ENCODE results near the gene DNAJB13. TPM values are rescaled to one million over a fixed set of nuclear protein-coding genes. Genes with fewer than 3 reads are reported as not detected.

DNAJB13 gene
- total RNA-seq, 1 experiment from 2014 or later, result 0.24 TPM

DNA sequence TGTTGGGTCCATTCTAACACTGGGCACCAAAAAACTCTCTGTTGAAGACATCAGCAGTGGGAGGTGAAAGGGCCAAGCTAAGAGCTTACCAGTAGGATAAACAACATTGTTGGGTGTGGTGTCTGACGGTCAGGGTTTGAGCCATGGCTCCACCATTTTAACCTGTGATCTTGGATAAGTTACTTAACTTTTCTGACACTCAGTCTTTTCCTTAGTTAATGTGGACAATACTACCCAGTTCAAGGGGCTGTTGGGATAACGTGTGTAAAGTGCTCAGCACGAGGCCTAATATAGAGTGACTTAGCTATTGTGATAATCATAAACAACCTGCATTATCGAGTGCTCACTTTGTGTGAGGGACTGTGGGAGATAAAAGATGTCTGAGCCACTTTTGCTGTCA, 52.0 kb downstream of the DNAJB13 start:
- Mint-ChIP-seq H3K9me3 (no peaks in the 10 kb centered on the region), H3K4me1 (0 out of 2 replicates have a peak, but pooled peaks cover 4% of the 10 kb centered on the region), H3K27me3 (ENCODE audit: low read depth) (no peaks in the 10 kb centered on the region), H3K36me3 (no peaks in the 10 kb centered on the region), H3K4me3 (no peak overlapping the region), H3K27ac (no peak overlapping the region)
- ChIA-PET CTCF (no interaction called here), POLR2A (no interaction called here)
- DNase-seq (ENCODE audit: low spot score), result no peak
- ATAC-seq, result no peak
- no peak for TF ChIP-seq NFE2L1 (CRISPR knock-in tag; IDR thresholded peaks at IDR 0.05)
- TF ChIP-seq, protein P1, sequence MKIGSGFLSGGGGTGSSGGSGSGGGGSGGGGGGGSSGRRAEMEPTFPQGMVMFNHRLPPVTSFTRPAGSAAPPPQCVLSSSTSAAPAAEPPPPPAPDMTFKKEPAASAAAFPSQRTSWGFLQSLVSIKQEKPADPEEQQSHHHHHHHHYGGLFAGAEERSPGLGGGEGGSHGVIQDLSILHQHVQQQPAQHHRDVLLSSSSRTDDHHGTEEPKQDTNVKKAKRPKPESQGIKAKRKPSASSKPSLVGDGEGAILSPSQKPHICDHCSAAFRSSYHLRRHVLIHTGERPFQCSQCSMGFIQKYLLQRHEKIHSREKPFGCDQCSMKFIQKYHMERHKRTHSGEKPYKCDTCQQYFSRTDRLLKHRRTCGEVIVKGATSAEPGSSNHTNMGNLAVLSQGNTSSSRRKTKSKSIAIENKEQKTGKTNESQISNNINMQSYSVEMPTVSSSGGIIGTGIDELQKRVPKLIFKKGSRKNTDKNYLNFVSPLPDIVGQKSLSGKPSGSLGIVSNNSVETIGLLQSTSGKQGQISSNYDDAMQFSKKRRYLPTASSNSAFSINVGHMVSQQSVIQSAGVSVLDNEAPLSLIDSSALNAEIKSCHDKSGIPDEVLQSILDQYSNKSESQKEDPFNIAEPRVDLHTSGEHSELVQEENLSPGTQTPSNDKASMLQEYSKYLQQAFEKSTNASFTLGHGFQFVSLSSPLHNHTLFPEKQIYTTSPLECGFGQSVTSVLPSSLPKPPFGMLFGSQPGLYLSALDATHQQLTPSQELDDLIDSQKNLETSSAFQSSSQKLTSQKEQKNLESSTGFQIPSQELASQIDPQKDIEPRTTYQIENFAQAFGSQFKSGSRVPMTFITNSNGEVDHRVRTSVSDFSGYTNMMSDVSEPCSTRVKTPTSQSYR (CRISPR knock-in tag; IDR thresholded peaks at IDR 0.05), result no peak

DNA sequence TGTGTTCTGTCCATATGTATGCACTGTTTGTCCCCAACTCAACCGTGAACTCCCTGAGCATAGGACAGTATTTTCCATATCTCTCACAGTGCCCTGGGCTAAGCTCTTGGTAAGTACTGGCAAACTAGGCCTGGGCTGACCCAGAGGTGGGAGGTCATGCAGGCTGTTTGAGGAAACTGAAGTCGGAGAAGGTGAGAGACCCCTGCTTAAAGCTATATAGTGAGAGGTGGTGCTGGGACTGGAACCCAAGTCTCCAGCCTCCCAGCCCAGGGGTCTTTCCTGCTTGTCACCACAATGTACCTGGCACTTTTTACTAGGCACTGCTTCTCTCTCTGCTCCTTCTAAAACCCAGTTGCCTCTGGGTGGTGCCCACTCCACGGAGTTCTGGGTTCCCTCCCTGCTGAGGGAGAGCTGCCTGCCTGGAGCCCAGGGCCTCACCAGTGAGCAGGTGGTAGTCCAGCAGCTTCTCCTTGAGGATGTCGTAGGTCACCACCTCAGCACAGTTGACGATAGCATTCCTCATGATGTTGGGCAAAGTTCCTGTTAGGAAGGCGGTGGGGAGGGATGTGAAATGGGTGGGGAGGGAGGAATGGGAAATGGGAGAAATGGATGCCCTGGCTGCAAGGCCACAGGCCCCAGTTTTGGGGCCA, 53.3 kb downstream of the DNAJB13 start:
- Mint-ChIP-seq H3K27ac (no peak overlapping the region), H3K9me3 (no peaks in the 10 kb centered on the region)
- CTCF ChIA-PET, result no interaction called here

More for the DNA sequence above, 53.3 kb downstream of the DNAJB13 start:
- TF ChIP-seq FOXJ3 (CRISPR knock-in tag; IDR thresholded peaks at IDR 0.05; ENCODE audit: borderline replicate concordance) (no peak), GTF2I (CRISPR knock-in tag; conservative IDR thresholded peaks at IDR 0.05) (no peak), ZNF317 (CRISPR knock-in tag; IDR thresholded peaks at IDR 0.05; ENCODE audit: borderline replicate concordance, low read depth) (no peak), ZBTB21 (CRISPR knock-in tag; IDR thresholded peaks at IDR 0.05; ENCODE audit: borderline replicate concordance) (no peak), TP53 (CRISPR knock-in tag; IDR thresholded peaks at IDR 0.05) (no peak), RELA (CRISPR knock-in tag; IDR thresholded peaks at IDR 0.05; ENCODE audit: borderline replicate concordance) (no peak)
- TF ChIP-seq, protein P2, sequence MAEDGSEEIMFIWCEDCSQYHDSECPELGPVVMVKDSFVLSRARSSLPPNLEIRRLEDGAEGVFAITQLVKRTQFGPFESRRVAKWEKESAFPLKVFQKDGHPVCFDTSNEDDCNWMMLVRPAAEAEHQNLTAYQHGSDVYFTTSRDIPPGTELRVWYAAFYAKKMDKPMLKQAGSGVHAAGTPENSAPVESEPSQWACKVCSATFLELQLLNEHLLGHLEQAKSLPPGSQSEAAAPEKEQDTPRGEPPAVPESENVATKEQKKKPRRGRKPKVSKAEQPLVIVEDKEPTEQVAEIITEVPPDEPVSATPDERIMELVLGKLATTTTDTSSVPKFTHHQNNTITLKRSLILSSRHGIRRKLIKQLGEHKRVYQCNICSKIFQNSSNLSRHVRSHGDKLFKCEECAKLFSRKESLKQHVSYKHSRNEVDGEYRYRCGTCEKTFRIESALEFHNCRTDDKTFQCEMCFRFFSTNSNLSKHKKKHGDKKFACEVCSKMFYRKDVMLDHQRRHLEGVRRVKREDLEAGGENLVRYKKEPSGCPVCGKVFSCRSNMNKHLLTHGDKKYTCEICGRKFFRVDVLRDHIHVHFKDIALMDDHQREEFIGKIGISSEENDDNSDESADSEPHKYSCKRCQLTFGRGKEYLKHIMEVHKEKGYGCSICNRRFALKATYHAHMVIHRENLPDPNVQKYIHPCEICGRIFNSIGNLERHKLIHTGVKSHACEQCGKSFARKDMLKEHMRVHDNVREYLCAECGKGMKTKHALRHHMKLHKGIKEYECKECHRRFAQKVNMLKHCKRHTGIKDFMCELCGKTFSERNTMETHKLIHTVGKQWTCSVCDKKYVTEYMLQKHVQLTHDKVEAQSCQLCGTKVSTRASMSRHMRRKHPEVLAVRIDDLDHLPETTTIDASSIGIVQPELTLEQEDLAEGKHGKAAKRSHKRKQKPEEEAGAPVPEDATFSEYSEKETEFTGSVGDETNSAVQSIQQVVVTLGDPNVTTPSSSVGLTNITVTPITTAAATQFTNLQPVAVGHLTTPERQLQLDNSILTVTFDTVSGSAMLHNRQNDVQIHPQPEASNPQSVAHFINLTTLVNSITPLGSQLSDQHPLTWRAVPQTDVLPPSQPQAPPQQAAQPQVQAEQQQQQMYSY (CRISPR knock-in tag; IDR thresholded peaks at IDR 0.05), result no peak
- TF ChIP-seq, protein P3, sequence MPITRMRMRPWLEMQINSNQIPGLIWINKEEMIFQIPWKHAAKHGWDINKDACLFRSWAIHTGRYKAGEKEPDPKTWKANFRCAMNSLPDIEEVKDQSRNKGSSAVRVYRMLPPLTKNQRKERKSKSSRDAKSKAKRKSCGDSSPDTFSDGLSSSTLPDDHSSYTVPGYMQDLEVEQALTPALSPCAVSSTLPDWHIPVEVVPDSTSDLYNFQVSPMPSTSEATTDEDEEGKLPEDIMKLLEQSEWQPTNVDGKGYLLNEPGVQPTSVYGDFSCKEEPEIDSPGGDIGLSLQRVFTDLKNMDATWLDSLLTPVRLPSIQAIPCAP (CRISPR knock-in tag; IDR thresholded peaks at IDR 0.05), result no peak
- TF ChIP-seq, protein P4, sequence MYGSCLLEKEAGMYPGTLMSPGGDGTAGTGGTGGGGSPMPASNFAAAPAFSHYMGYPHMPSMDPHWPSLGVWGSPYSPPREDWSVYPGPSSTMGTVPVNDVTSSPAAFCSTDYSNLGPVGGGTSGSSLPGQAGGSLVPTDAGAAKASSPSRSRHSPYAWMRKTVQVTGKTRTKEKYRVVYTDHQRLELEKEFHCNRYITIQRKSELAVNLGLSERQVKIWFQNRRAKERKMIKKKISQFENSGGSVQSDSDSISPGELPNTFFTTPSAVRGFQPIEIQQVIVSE (CRISPR knock-in tag; IDR thresholded peaks at IDR 0.05; ENCODE audit: borderline replicate concordance), result no peak
- TF ChIP-seq, protein P5, sequence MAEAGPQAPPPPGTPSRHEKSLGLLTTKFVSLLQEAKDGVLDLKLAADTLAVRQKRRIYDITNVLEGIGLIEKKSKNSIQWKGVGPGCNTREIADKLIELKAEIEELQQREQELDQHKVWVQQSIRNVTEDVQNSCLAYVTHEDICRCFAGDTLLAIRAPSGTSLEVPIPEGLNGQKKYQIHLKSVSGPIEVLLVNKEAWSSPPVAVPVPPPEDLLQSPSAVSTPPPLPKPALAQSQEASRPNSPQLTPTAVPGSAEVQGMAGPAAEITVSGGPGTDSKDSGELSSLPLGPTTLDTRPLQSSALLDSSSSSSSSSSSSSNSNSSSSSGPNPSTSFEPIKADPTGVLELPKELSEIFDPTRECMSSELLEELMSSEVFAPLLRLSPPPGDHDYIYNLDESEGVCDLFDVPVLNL (CRISPR knock-in tag; IDR thresholded peaks at IDR 0.05; ENCODE audit: borderline replicate concordance, low read depth), result no peak
- no peak overlapping the region for H3K4me3 Mint-ChIP-seq
- peaks cover 6% of the 10 kb centered on the region; the same call in 1 of the 2 replicates for H3K4me1 Mint-ChIP-seq
- DNase-seq (ENCODE audit: low spot score), result no peak
- ATAC-seq, result no peak
- POLR2A ChIA-PET, result no interaction called here
- H3K27me3 Mint-ChIP-seq (ENCODE audit: low read depth), result no peaks in the 10 kb centered on the region
- no peaks in the 10 kb centered on the region for H3K36me3 Mint-ChIP-seq

Measured in WTC11 (cell line).